Measurements from ENCODE around the gene USF3. TPM values are rescaled to one million over a fixed set of nuclear protein-coding genes. Genes with fewer than 3 reads are reported as not detected.

USF3 gene
- total and polyA plus RNA-seq, 2 of the 13 experiments (the other 11 are each of a cell fraction or from before 2014, with no cell fraction given): 6.3 to 15.2 TPM

DNA sequence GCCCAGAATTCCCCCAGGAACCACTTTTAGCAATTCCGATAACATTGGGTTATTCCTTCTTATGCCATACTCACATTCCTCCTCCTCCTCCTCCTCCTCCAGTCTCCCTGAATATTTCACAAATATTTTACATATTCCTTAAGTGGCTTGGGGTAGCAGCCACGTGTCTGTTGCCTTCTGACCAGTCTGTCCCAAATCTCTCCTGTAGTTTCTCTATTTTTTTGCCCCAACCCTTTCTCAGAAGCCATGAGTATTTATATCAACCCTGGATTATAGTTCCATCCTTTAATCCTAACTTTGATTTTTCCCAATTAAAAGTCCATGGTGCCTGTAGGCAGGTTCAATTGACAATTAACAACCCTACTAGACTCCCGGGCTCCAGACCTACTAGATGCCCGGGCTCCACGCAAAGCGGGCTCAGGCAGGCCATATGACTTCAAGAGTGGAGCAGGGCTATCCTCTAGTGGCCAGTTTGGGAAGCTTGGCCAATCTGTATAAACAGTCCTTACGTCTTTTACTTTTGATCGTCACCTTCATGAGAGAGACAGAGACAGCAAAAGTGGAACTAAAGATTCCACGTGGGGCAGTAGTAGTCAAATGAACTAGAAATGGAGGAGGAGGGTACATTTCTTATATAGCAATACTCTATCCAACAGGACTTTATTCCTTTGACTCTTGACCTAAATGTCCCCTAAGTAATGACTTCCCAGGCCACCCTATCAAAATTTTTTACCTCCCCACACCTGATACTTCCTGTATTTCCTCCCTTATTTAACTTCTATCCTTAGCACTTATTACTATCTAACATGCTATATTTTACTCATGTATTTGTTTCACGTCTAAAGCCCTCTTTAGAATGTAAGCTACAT lies 69.7 kb downstream of the USF3 start (continued):
- TF ChIP-seq, protein P1, sequence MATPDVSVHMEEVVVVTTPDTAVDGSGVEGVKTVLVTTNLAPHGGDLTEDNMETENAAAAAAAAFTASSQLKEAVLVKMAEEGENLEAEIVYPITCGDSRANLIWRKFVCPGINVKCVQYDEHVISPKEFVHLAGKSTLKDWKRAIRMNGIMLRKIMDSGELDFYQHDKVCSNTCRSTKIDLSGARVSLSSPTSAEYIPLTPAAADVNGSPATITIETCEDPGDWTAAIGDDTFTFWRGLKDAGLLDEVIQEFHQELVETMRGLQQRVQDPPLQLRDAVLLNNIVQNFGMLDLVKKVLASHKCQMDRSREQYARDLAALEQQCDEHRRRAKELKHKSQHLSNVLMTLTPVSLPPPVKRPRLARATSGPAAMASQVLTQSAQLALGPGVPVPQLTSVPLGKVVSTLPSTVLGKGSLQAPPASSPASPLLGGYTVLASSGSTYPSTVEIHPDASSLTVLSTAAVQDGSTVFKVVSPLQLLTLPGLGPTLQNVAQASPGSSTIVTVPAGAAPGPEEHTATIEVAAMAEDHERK (CRISPR knock-in tag; IDR thresholded peaks at IDR 0.05; ENCODE audit: low read depth): no peak

DNA sequence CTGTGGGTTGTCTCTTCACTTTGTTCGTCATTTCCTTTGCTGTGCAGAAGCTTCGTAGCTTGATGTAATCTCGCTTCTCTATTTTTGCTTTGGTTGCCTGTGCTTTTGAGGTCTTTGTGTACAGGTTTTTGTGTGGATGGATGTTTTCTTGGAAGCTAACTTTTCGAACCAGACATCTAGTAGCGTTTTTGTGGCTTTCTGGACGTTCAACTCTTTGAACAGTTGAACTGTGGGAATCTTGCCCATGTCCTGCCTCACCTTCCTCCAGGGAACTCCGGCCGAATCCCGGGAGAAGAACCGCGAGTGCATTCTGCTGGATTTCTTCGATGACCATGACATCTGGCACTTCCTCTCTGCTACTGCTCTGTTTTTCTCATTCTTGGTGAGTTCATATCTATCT lies 70.6 kb downstream of the USF3 start:
- H3K4me2 ChIP-seq (ENCODE audit: low read depth, low read length): no peak overlapping the region
- peaks cover 43% of the 10 kb centered on the region for H3K4me1 ChIP-seq (ENCODE audit: insufficient read depth, low read length)
- H3K27ac ChIP-seq (ENCODE audit: extremely low read length, insufficient read depth, low read length): no peak overlapping the region
- H3K27me3 ChIP-seq (ENCODE audit: control insufficient read depth in 1 of 2, insufficient read depth in 2 of 2, low read length in 2 of 2): 0 out of 5 replicates have a peak, but pooled peaks cover 0 to 9% of the 10 kb centered on the region in 2 experiments
- BruUV-seq (replicated peaks): no TSS peak
- no peaks in the 10 kb centered on the region for H3K36me3 ChIP-seq (replicated peaks in 1 of 2; ENCODE audit: control insufficient read depth in 1 of 2, insufficient read depth in 2 of 2, low read length in 2 of 2)
- CTCF ChIA-PET (ENCODE audit: low intra/inter-chr PET ratio, low total read pairs): interaction anchor here (2.3 kb wide), 1 partner anchor 132 kb away, joined by 29 read pairs; no protein-coding TSS in a partner anchor
- DNase-seq (ENCODE audit: low spot score): no peak
- no peak for FAIRE-seq
- H3K79me2 ChIP-seq (ENCODE audit: insufficient read depth, low read length): no peaks in the 10 kb centered on the region
- 33% methylated on average over 12 of the region's 12 CpGs for WGBS (ENCODE audit: low lambda C conversion rate)
- no peaks in the 10 kb centered on the region for H4K20me1 ChIP-seq (ENCODE audit: insufficient read depth, low read length)
- no peak overlapping the region for H3K9ac ChIP-seq (ENCODE audit: insufficient read depth, low read depth, low read length)
- ATAC-seq: no peak
- no peaks in the 10 kb centered on the region for H3K9me3 ChIP-seq (ENCODE audit: low read length)
- in situ Hi-C loops (cut with HindIII; ENCODE audit: extremely low pct_ligation_motif_present, low pct_unique_long_range_greater_than_20kb): loop anchor here (10.0 kb wide), 1 partner anchor 131 kb away; no protein-coding TSS in a partner anchor
- H3K4me3 ChIP-seq (replicated peaks in 1 of 3; ENCODE audit: insufficient read depth in 1 of 3, low read depth in 2 of 3, low read length in 3 of 3): no peak overlapping the region
- POLR2A ChIA-PET: no interaction called here
- no peak overlapping the region for H2AFZ ChIP-seq (ENCODE audit: low read length)
- intact Hi-C loops (cut with micrococcal nuclease; ENCODE audit: unreplicated experiment): loop anchor here (1.0 to 10.0 kb wide), 6 partner anchors 49 to 575 kb away; no protein-coding TSS in a partner anchor
- TF ChIP-seq SPEN (CRISPR knock-in tag; IDR thresholded peaks at IDR 0.05; ENCODE audit: low read depth): no peak
- TF ChIP-seq, protein P2, sequence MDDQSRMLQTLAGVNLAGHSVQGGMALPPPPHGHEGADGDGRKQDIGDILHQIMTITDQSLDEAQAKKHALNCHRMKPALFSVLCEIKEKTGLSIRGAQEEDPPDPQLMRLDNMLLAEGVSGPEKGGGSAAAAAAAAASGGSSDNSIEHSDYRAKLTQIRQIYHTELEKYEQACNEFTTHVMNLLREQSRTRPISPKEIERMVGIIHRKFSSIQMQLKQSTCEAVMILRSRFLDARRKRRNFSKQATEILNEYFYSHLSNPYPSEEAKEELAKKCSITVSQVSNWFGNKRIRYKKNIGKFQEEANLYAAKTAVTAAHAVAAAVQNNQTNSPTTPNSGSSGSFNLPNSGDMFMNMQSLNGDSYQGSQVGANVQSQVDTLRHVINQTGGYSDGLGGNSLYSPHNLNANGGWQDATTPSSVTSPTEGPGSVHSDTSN (CRISPR knock-in tag; IDR thresholded peaks at IDR 0.05; ENCODE audit: borderline replicate concordance): no peak
- TF ChIP-seq ELF4 (CRISPR knock-in tag; IDR thresholded peaks at IDR 0.05; ENCODE audit: borderline replicate concordance): no peak
- no peak for TF ChIP-seq ZNF570 (CRISPR knock-in tag; IDR thresholded peaks at IDR 0.05; ENCODE audit: borderline replicate concordance)
- TF ChIP-seq NCOA1 (CRISPR knock-in tag; IDR thresholded peaks at IDR 0.05): no peak
- no peak for TF ChIP-seq RNF2 (conservative IDR thresholded peaks at IDR 0.05; ENCODE audit: low read depth)
- TF ChIP-seq ZNF839 (CRISPR knock-in tag; IDR thresholded peaks at IDR 0.05; ENCODE audit: borderline replicate concordance): no peak
- no peak for TF ChIP-seq ZFP37 (CRISPR knock-in tag; IDR thresholded peaks at IDR 0.05; ENCODE audit: borderline replicate concordance)
- TF ChIP-seq, protein P3, sequence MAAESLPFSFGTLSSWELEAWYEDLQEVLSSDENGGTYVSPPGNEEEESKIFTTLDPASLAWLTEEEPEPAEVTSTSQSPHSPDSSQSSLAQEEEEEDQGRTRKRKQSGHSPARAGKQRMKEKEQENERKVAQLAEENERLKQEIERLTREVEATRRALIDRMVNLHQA (CRISPR knock-in tag; IDR thresholded peaks at IDR 0.05): no peak
- no peak for TF ChIP-seq CEBPB (IDR thresholded peaks at IDR 0.05; ENCODE audit: borderline replicate concordance, low read depth, low read length)
- no peak for TF ChIP-seq ZNF782 (CRISPR knock-in tag; IDR thresholded peaks at IDR 0.05; ENCODE audit: borderline replicate concordance)
- no peak for TF ChIP-seq CHCHD3 (CRISPR knock-in tag; IDR thresholded peaks at IDR 0.05)
- no peak for TF ChIP-seq HNRNPL (IDR thresholded peaks at IDR 0.05; ENCODE audit: low read depth, low read length)
- TF ChIP-seq TBL1XR1 (IDR thresholded peaks at IDR 0.05; ENCODE audit: borderline replicate concordance, low read length, partially characterized antibody): no peak
- TF ChIP-seq, protein P4, sequence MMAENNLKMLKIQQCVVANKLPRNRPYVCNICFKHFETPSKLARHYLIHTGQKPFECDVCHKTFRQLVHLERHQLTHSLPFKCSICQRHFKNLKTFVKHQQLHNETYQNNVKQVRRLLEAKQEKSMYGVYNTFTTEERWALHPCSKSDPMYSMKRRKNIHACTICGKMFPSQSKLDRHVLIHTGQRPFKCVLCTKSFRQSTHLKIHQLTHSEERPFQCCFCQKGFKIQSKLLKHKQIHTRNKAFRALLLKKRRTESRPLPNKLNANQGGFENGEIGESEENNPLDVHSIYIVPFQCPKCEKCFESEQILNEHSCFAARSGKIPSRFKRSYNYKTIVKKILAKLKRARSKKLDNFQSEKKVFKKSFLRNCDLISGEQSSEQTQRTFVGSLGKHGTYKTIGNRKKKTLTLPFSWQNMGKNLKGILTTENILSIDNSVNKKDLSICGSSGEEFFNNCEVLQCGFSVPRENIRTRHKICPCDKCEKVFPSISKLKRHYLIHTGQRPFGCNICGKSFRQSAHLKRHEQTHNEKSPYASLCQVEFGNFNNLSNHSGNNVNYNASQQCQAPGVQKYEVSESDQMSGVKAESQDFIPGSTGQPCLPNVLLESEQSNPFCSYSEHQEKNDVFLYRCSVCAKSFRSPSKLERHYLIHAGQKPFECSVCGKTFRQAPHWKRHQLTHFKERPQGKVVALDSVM (CRISPR knock-in tag; IDR thresholded peaks at IDR 0.05): no peak
- no peak for TF ChIP-seq KLF13 (CRISPR knock-in tag; IDR thresholded peaks at IDR 0.05)
